NB4 (cell line): ENCODE data around the gene CTIF.

ENCODE experiments used
- MAX ChIP-seq: IDR thresholded peaks from 2 replicates; pipeline ENCODE4 v1.6.1; 2011; ENCODE audit warnings: low read depth, low read length
- MYC ChIP-seq: IDR thresholded peaks from 2 replicates; pipeline ENCODE4 v1.6.1; 2011; ENCODE audit warnings: low read depth, low read length
- POLR2A ChIP-seq: IDR thresholded peaks from 2 replicates; pipeline ENCODE4 v1.6.1; 2011; ENCODE audit warnings: mild to moderate bottlenecking; ENCODE audit not compliant: insufficient read length; ENCODE audit errors: extremely low read depth
- TF ChIP-seq, protein P1 (sequence below): IDR thresholded peaks from one replicate; pipeline ENCODE4 v1.5.1; 2012; ENCODE audit warnings: low read depth, low read length

GRCh38 chr18:48861181-48861708, 322.4 kb downstream of the CTIF start:
- TF ChIP-seq, protein P1, sequence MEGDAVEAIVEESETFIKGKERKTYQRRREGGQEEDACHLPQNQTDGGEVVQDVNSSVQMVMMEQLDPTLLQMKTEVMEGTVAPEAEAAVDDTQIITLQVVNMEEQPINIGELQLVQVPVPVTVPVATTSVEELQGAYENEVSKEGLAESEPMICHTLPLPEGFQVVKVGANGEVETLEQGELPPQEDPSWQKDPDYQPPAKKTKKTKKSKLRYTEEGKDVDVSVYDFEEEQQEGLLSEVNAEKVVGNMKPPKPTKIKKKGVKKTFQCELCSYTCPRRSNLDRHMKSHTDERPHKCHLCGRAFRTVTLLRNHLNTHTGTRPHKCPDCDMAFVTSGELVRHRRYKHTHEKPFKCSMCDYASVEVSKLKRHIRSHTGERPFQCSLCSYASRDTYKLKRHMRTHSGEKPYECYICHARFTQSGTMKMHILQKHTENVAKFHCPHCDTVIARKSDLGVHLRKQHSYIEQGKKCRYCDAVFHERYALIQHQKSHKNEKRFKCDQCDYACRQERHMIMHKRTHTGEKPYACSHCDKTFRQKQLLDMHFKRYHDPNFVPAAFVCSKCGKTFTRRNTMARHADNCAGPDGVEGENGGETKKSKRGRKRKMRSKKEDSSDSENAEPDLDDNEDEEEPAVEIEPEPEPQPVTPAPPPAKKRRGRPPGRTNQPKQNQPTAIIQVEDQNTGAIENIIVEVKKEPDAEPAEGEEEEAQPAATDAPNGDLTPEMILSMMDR, result no peak
- TF ChIP-seq POLR2A (no peak), MYC (no peak), MAX (no peak)
